ENCODE data around the gene UBAP2L.
"Not testable (repeated sequence)": the region's sequence is repeated elsewhere in the genome, so short reads cannot be mapped to it uniquely, and the experiment has no call there.

The UBAP2L gene

DNA sequence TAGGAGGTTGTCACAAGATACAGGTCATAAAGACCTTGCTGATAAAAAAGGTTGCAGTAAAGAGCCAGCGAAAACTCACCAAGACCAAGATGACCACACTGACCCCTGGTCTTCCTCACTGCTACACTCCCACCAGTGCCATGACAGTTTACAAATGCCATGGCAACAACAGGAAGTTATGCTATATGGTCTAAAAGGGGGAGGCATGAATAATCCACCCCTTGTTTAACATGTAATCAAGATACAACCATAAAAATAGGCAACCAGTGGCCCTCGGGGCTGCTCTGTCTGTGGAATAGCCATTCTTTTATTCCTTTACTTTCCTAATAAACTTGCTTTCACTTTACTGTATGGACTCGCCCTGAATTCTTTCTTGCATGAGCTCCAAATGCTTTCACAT lies 93.5 kb downstream of the UBAP2L start:
- not testable (repeated sequence) for ATAC-seq

DNA sequence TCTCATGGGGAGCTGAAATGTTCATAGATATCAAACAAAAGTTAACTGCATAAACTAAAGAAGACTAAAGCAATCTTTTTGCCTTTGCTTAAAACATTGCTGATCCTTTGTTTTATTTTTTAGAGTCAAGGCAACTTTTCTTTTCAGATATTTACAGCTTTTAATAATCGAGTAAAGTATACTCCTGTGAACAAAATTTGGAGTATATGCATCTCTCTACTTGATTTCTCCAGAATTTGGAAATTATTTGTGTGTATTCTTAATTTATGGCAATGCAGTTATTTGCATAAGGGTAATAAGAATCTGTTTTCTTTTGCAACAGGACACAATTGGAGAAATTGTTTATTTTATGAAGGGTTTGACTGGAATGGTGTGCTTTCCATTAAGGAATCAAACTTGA lies 95.9 kb downstream of the UBAP2L start:
- no peak for ATAC-seq

DNA sequence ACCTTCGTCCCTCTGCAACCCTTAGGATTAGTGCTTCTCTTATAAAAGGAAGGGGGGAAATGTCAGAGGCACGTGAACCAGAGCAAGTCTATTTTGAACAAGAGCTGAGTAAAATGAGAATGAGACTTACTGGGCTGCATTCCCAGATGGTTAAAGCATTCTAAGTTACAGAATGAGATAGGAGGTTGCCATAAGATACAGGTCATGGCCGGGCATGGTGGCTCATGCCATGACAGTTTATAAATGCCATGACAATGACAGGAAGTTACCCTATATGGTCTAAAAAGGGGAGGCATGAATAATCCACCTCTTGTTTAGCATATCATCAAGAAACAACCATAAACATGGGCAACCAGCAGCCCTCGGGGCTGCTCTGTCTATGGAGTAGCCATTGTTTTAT lies 97.6 kb downstream of the UBAP2L start:
- no peak for ATAC-seq

All from activated CD4-positive, CD25-positive, alpha-beta regulatory T cell treated with anti-CD3 and anti-CD28 coated beads, Interleukin-2, amount 50 U/mL, for 24 hours (primary cell).